HCT116 (cell line): ENCODE data around the gene COX5B.
"Not testable (repeated sequence)": the region's sequence is repeated elsewhere in the genome, so short reads cannot be mapped to it uniquely, and the experiment has no call there.

Experiments used
- CTCF ChIP-seq, 3 experiments: fragments of 200-600 bp in 1 of 3; sonication (generic) in 1 of 3; IDR thresholded peaks in 2 of 3; conservative IDR thresholded peaks in 1 of 3; 2 replicates each; pipeline ENCODE4 v1.5.1; 2012 to 2017; ENCODE audit warnings: low read depth in 2 of 3, low read length in 2 of 3, antibody characterized with exemption in 1 of 3, borderline replicate concordance in 1 of 3, control low read depth in 1 of 3, mild to moderate bottlenecking in 1 of 3, mixed read lengths in 1 of 3, mixed run types in 1 of 3, moderate library complexity in 1 of 3; ENCODE audit not compliant: insufficient read depth in 1 of 3
- POLR2A ChIP-seq: IDR thresholded peaks from 2 replicates; pipeline ENCODE4 v1.7.0; 2011; ENCODE audit warnings: borderline replicate concordance; ENCODE audit not compliant: insufficient read depth, insufficient read length; ENCODE audit errors: extremely low read depth

GRCh38 chr2:97626049-97626430, 19.8 kb upstream of the COX5B start:
- not testable (repeated sequence) for TF ChIP-seq CTCF (IDR thresholded peaks at IDR 0.05 in 2 of 3, conservative IDR thresholded peaks at IDR 0.05 in 1 of 3; ENCODE audit: borderline replicate concordance in 1 of 3, insufficient read depth in 1 of 3, low read depth in 2 of 3, low read length in 2 of 3); POLR2A
